K562 (cell line): ENCODE measurements around the gene ZNF467. TPM values are rescaled to one million over a fixed set of nuclear protein-coding genes. Genes with fewer than 3 reads are reported as not detected.
A peak's percentile ranks its signal among the peaks of the same experiment; 100 is the strongest.

Experiments
- ATAC-seq: fragments of 200-7000 bp; cut with Tn5 transposase; 3 replicates; pipeline ENCODE4 v1.9.1; 2020; ENCODE audit warnings: moderate library complexity
- BruUV-seq: library from RNA; stranded (reverse); fragments of 400-500 nt; replicated peaks from 2 replicates; lab custom pipeline; 2021; lab: Mats Ljungman, UMichigan
- CTCF ChIA-PET: fragments of 300-600 bp; formaldehyde crosslinking; extraction: SDS; loops from one replicate; lab custom pipeline; 2021; ENCODE audit warnings: low intra/inter-chr PET ratio; lab: Yijun Ruan, JAX
- POLR2A ChIA-PET: fragments of 300-600, 350-650 bp; sonication (Branson Sonifier 250); formaldehyde crosslinking; extraction: SDS; loops from one replicate; lab custom pipeline; 2021; ENCODE audit warnings: antibody characterized with exemption, inconsistent platforms; lab: Yijun Ruan, JAX
- DNase-seq, 4 experiments: peaks; one replicate each; pipeline versions ENCODE4 v3.0.0 to v3.0.0-alpha.2; 2011 to 2018; ENCODE audit warnings: low spot score in 3 of 4, mixed read lengths in 3 of 4; ENCODE audit errors: extremely low read depth in 1 of 4
- FAIRE-seq: peaks from 2 replicates; lab custom pipeline; 2011; peaks lifted over from hg19 to GRCh38; lab: Jason Lieb, UNC
- H2AFZ ChIP-seq: 2 replicates; pipeline ENCODE4 v1.6.0; 2011; ENCODE audit warnings: low read depth, low read length, control low read depth, inconsistent platforms
- H3K27ac ChIP-seq: fragments of 200-600 bp; 3 replicates; pipeline ENCODE4 v1.8.0; 2011; ENCODE audit warnings: low read depth, mild to moderate bottlenecking, control low read depth, inconsistent platforms, low read length, moderate library complexity, mixed read lengths; ENCODE audit errors: extremely low read depth
- H3K27me3 ChIP-seq, 2 experiments: fragments of 300-600 bp in 1 of 2; 2 replicates in 1 of 2; 3 replicates in 1 of 2; pipeline versions ENCODE4 v1.6.0 to v1.8.0; 2011; ENCODE audit warnings: inconsistent platforms in 2 of 2, low read length in 2 of 2, mild to moderate bottlenecking in 1 of 2, mixed read lengths in 1 of 2, moderate library complexity in 1 of 2; ENCODE audit not compliant: control insufficient read depth in 2 of 2, insufficient read depth in 2 of 2
- H3K36me3 ChIP-seq: fragments of 300-600 bp; 3 replicates; pipeline ENCODE4 v1.8.0; 2011; ENCODE audit warnings: mild to moderate bottlenecking, low read length, inconsistent platforms; ENCODE audit not compliant: control insufficient read depth, insufficient read depth
- H3K4me1 ChIP-seq, 2 experiments: fragments of 200-600 bp in 1 of 2; replicated peaks in 1 of 2; 2 replicates in 1 of 2; 3 replicates in 1 of 2; pipeline versions ENCODE4 v1.5.1 to v1.8.0; 2011; ENCODE audit warnings: inconsistent platforms in 2 of 2, low read length in 2 of 2, mild to moderate bottlenecking in 1 of 2, mixed read lengths in 1 of 2, moderate library complexity in 1 of 2; ENCODE audit not compliant: control insufficient read depth in 2 of 2, insufficient read depth in 2 of 2
- H3K4me2 ChIP-seq: 2 replicates; pipeline ENCODE4 v1.6.1; 2011; ENCODE audit warnings: low read length, control low read depth, inconsistent platforms, mixed read lengths; ENCODE audit not compliant: insufficient read depth
- H3K4me3 ChIP-seq: fragments of 200-600 bp; sonication (generic), shearing (Covaris generic); 2 replicates; pipeline ENCODE4 v1.5.1; 2016; ENCODE audit warnings: control low read depth, inconsistent platforms
- H3K79me2 ChIP-seq: fragments of 200-600 bp; 3 replicates; pipeline ENCODE4 v1.8.0; 2011; ENCODE audit warnings: low read length, inconsistent platforms; ENCODE audit not compliant: control insufficient read depth, insufficient read depth
- H3K9ac ChIP-seq, 2 experiments: 2 replicates each; pipeline versions ENCODE4 v1.6.0 to v1.6.1; 2011; ENCODE audit warnings: low read depth in 2 of 2, low read length in 2 of 2, control low read depth in 1 of 2, inconsistent platforms in 1 of 2, mild to moderate bottlenecking in 1 of 2, mixed read lengths in 1 of 2; ENCODE audit not compliant: insufficient read depth in 1 of 2
- H3K9me1 ChIP-seq: one replicate; pipeline ENCODE4 v1.6.0; 2011; ENCODE audit warnings: inconsistent platforms, mild to moderate bottlenecking, low read length, moderate library complexity; ENCODE audit not compliant: control insufficient read depth, insufficient read depth
- H3K9me3 ChIP-seq: replicated peaks from 2 replicates; pipeline ENCODE4 v1.5.1; 2011; ENCODE audit warnings: low read depth, low read length, inconsistent platforms; ENCODE audit not compliant: control insufficient read depth, insufficient read depth
- H4K20me1 ChIP-seq: replicated peaks from 2 replicates; pipeline ENCODE4 v1.6.1; 2011; ENCODE audit warnings: low read length, inconsistent platforms, mixed read lengths; ENCODE audit not compliant: control insufficient read depth, insufficient read depth
- CEBPG ChIP-seq, 3 experiments: fragments of 200-800 bp in 1 of 3; sonication (Bioruptor generic) in 1 of 3; sonication (generic) in 1 of 3; formaldehyde crosslinking in 1 of 3; IDR thresholded peaks in 2 of 3; conservative IDR thresholded peaks in 1 of 3; 2 replicates each; pipeline versions ENCODE4 v1.6.1 to v1.8.0; 2016 to 2022; ENCODE audit warnings: missing compliant biosample characterization in 2 of 3, missing genetic modification characterization in 2 of 3, mild to moderate bottlenecking in 1 of 3, missing genetic modification reagents in 1 of 3
- HLTF ChIP-seq: fragments of 450-650 bp; IDR thresholded peaks from 2 replicates; pipeline ENCODE4 v1.6.1; 2016
- KAT7 ChIP-seq: sonication (generic); formaldehyde crosslinking; IDR thresholded peaks from 2 replicates; pipeline ENCODE4 v1.8.0; 2022; ENCODE audit warnings: missing genetic modification reagents, mild to moderate bottlenecking, borderline replicate concordance
- NR3C1 ChIP-seq: sonication (generic); formaldehyde crosslinking; IDR thresholded peaks from 2 replicates; pipeline ENCODE4 v1.8.1; 2022; ENCODE audit warnings: missing genetic modification reagents
- TAF1 ChIP-seq: IDR thresholded peaks from 2 replicates; pipeline ENCODE4 v1.6.1; 2011; ENCODE audit warnings: mild to moderate bottlenecking, low read length, moderate library complexity; ENCODE audit not compliant: insufficient read depth, control insufficient read depth, severe bottlenecking; ENCODE audit errors: extremely low read depth
- TRIM24 ChIP-seq, 2 experiments: fragments of 450-650 bp; IDR thresholded peaks; 2 replicates each; pipeline ENCODE4 v1.6.1; 2016
- ZEB2 ChIP-seq: fragments of 450-650 bp; IDR thresholded peaks from 2 replicates; pipeline ENCODE4 v1.6.1; 2016
- ZFP30 ChIP-seq: fragments of 250-450 bp; sonication (Bioruptor Pico); IDR thresholded peaks from 2 replicates; pipeline ENCODE4 v1.8.0; 2022; ENCODE audit warnings: moderate library complexity, mild to moderate bottlenecking, inconsistent platforms, borderline replicate concordance
- ZNF124 ChIP-seq: sonication (generic); formaldehyde crosslinking; IDR thresholded peaks from 2 replicates; pipeline ENCODE4 v1.8.1; 2022; ENCODE audit warnings: missing genetic modification reagents
- ZNF232 ChIP-seq: sonication (generic); formaldehyde crosslinking; IDR thresholded peaks from 2 replicates; pipeline ENCODE4 v1.8.0; 2022; ENCODE audit warnings: mild to moderate bottlenecking, missing genetic modification reagents
- WGBS: fragments of 100-300 bp; shearing (Covaris generic); methylation state at CpG from one replicate; pipeline ENCODE4 v1.1.6; 2016; ENCODE audit warnings: low coverage, mixed read lengths; ENCODE audit not compliant: insufficient coverage; ENCODE audit errors: missing lambda C conversion rate; 5-methylcytosine and 5-hydroxymethylcytosine counted together
- in situ Hi-C: fragments of 300-500 bp; cut with MboI; formaldehyde crosslinking; loops from 4 replicates; pipeline ENCODE4 v1.15.0; 2018; ENCODE audit warnings: inconsistent platforms, mixed read lengths
- intact Hi-C: fragments of 100-400 bp; cut with micrococcal nuclease; formaldehyde crosslinking; loops from 2 replicates; pipeline ENCODE4 v1.14.2; 2022
- polyA plus RNA-seq, 8 experiments: library from polyadenylated mRNA; depleted of rRNA in 4 of 8; stranded (reverse) in 5 of 8; unstranded in 3 of 8; fragments of >200 nt; fragmentation: Nextera tagmentation in 2 of 8; fragmentation: Illumina TruSeq in 1 of 8; extraction: Ambion mirVana in 2 of 8; extraction: Trizol in 1 of 8; gene quantifications; 2 replicates each; pipeline versions ENCODE4 v1.2.1 to v1.2.3, GENCODE V29; 2011 to 2014; ENCODE audit warnings: inconsistent platforms in 1 of 8, missing spikeins in 1 of 8
- total RNA-seq, 7 experiments: library from RNA; depleted of rRNA in 6 of 7; stranded (reverse); fragments of >200 nt in 6 of 7; fragmentation: Illumina TruSeq in 2 of 7; extraction: Trizol in 2 of 7; gene quantifications; 2 replicates each; pipeline versions ENCODE4 v1.2.1 to v1.2.3, GENCODE V29; 2011 to 2021; ENCODE audit warnings: low replicate concordance in 1 of 7
- TF ChIP-seq, protein P1 (sequence below): sonication (generic); IDR thresholded peaks from 2 replicates; pipeline ENCODE4 v1.6.1; 2016

ZNF467 gene
- total and polyA plus RNA-seq, 9 of the 15 experiments (the other 6 are each of a cell fraction or from before 2014, with no cell fraction given), result 0.32 to 14.2 (median 1.7) TPM

DNA sequence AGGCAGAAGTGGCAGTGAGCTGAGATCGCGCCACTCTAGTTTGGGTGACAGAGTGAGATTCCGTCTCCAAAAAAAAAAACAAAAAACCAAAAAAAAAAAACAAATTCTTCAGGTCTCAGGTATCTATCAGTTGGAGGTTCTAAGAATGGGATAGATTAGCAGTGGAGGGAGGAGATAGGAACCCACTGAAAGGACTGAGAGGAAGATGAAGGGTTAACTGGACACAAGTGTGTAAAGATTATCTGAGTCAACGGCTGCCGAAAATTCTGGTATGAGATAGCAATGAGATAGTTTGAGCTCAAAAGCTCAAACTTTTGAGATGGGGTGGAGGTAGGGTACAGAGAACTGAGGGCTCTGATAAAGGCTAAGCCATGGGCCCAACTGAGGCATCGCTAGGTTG, 12.8 kb downstream of the ZNF467 start (continued):
- TF ChIP-seq TRIM24 (IDR thresholded peaks at IDR 0.05), result peak; percentile 63 to 72; a peak in 3 of 4 replicates
- TF ChIP-seq HLTF, result peak; percentile 70; the same call in 1 of the 2 replicates
- TF ChIP-seq ZNF124 (CRISPR knock-in tag), result no peak
- peak; percentile 76; the same call in 1 of the 2 replicates for TF ChIP-seq ZEB2

DNA sequence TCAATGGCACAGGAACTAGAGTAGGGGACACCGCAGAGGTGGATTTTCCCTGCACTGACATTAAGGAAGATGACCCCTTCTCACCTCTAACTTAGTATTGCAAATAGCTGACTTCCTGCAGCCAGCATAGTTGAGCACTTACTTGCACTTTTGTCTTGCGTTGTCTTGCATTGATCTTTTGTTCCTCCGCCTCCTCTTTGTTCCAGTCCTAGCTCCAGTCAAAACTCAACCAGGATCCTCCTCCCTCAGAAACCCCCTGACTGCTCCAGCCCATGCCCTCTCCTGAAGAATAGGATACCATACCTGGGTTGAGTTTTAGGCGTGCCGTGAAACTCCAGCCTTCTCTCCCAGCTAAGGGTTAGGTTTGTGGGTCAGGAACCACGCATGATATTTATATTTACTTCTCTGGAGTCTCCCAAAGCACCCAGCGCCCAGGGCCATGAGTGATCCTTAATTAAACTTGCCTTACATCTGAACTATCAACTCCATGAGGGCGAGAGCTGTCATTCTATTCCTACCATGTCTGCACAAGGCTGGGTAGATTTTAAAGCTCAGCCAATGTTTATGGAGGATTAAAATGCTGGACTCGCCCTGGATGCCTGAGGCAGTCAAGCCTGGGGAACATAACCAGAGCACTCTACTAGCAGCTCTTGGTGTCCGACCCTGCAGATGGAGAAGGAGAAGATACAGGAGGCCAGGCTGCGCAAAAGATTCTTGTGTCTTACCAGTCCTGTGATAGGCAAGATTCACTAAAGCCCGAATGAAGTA, 14.1 kb downstream of the ZNF467 start:
- WGBS, result 67% methylated on average over 12 of the region's 12 CpGs
- intact Hi-C loops (no loop called here), in situ Hi-C loops (no loop called here)
- Histone ChIP-seq H3K36me3 (no peaks in the 10 kb centered on the region), H3K79me2 (no peaks in the 10 kb centered on the region), H3K27me3 (no peaks in the 10 kb centered on the region), H3K27ac (no peak overlapping the region), H3K4me2 (no peak overlapping the region), H3K4me1 (peaks cover 30 to 31% of the 10 kb centered on the region in 2 experiments), H3K4me3 (no peak overlapping the region), H3K9ac (no peak overlapping the region), H2AFZ (peak overlapping the region; percentile 66), H3K9me1 (no peaks in the 10 kb centered on the region), H3K9me3 (no peaks in the 10 kb centered on the region), H4K20me1 (no peaks in the 10 kb centered on the region)
- no peak for FAIRE-seq
- ChIA-PET CTCF (no interaction called here), POLR2A (interaction anchor here (0.8 to 1.2 kb wide), 4 partner anchors 8 to 55 kb away, joined by 3 to 4 read pairs (median 4); no protein-coding TSS in a partner anchor)
- peak; percentile 7 for ATAC-seq
- BruUV-seq, result no TSS peak
- DNase-seq, result no peak
- TF ChIP-seq ZNF232 (CRISPR knock-in tag) (no peak), CEBPG (CRISPR knock-in tag; IDR thresholded peaks at IDR 0.05) (0 out of 2 replicates have a peak, but pooled peaks have one; percentile 32), CEBPG (tag; conservative IDR thresholded peaks at IDR 0.05 in 1 of 2, IDR thresholded peaks at IDR 0.05 in 1 of 2) (no peak), NR3C1 (no peak), ZFP30 (CRISPR knock-in tag) (0 out of 2 replicates have a peak, but pooled peaks have one; percentile 30), KAT7 (CRISPR knock-in tag) (peak; percentile 16; the same call in 1 of the 2 replicates), TAF1 (no peak)
- TF ChIP-seq, protein P1, sequence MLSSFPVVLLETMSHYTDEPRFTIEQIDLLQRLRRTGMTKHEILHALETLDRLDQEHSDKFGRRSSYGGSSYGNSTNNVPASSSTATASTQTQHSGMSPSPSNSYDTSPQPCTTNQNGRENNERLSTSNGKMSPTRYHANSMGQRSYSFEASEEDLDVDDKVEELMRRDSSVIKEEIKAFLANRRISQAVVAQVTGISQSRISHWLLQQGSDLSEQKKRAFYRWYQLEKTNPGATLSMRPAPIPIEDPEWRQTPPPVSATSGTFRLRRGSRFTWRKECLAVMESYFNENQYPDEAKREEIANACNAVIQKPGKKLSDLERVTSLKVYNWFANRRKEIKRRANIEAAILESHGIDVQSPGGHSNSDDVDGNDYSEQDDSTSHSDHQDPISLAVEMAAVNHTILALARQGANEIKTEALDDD, result peak; percentile 23; the same call in 1 of the 2 replicates
